Midbrain (tissue), 1 donor: ENCODE results near the gene VAMP3.
"Not testable (repeated sequence)": the region's sequence is repeated elsewhere in the genome, so short reads cannot be mapped to it uniquely, and the experiment has no call there.

Source experiments
- DNase-seq: peaks from one replicate; lab custom pipeline; 2025; lab: John Stamatoyannopoulos, UW

The VAMP3 gene

GRCh38 chr1:7768583-7768982 is 2.5 kb upstream of the VAMP3 start:
- DNase-seq, result no peak

GRCh38 chr1:7769673-7770412 is 1.3 kb upstream of the VAMP3 start:
- DNase-seq, result no peak

GRCh38 chr1:7770669-7770996 is 463 bp upstream of the VAMP3 start:
- no peak for DNase-seq

- DNase-seq, result no peak
Measured at GRCh38 chr1:7771823-7772299, 765 bp downstream of the VAMP3 start.

- DNase-seq, result no peak
Measured at GRCh38 chr1:7777591-7777990, 6.5 kb downstream of the VAMP3 start.

- no peak for DNase-seq
Measured at GRCh38 chr1:7778133-7778628, 7.1 kb downstream of the VAMP3 start.

GRCh38 chr1:7780976-7781375 is 9.9 kb downstream of the VAMP3 start:
- no peak for DNase-seq

- no peak for DNase-seq
Measured at GRCh38 chr1:7781501-7781900, 10.4 kb downstream of the VAMP3 start.

- no peak for DNase-seq
Measured at GRCh38 chr1:7781923-7782495, 10.9 kb downstream of the VAMP3 start.

- DNase-seq, result peak; percentile 76
Measured at GRCh38 chr1:7783178-7783711, 12.1 kb downstream of the VAMP3 start.

- peak; percentile 99 for DNase-seq
Measured at GRCh38 chr1:7783826-7784491, 12.9 kb downstream of the VAMP3 start, which contains the start of gene PER3. Gene PER3, plus strand, starts transcription at chr1:7784291. Its CDS starts 587 bp downstream, at chr1:7784878.

- DNase-seq, result peak; percentile 45
Measured at GRCh38 chr1:7784492-7785071, 13.5 kb downstream of the VAMP3 start.

GRCh38 chr1:7785108-7785507 is 14.0 kb downstream of the VAMP3 start:
- no peak for DNase-seq

- DNase-seq, result no peak
Measured at GRCh38 chr1:7786795-7787194, 15.7 kb downstream of the VAMP3 start.

GRCh38 chr1:7789828-7790227 is 18.7 kb downstream of the VAMP3 start:
- DNase-seq, result no peak

GRCh38 chr1:7791027-7791426 is 19.9 kb downstream of the VAMP3 start:
- not testable (repeated sequence) for DNase-seq

- no peak for DNase-seq
Measured at GRCh38 chr1:7795406-7795805, 24.3 kb downstream of the VAMP3 start.

- no peak for DNase-seq
Measured at GRCh38 chr1:7805460-7805859, 34.4 kb downstream of the VAMP3 start.

- DNase-seq, result no peak
Measured at GRCh38 chr1:7808253-7808844, 37.3 kb downstream of the VAMP3 start.

- no peak for DNase-seq
Measured at GRCh38 chr1:7809742-7810141, 38.6 kb downstream of the VAMP3 start.

- DNase-seq, result no peak
Measured at GRCh38 chr1:7810395-7810794, 39.3 kb downstream of the VAMP3 start.

- DNase-seq, result no peak
Measured at GRCh38 chr1:7811476-7811875, 40.4 kb downstream of the VAMP3 start.
